Cardiac muscle cell (in vitro differentiated cells and primary cell): ENCODE results near the gene EMX1. TPM values are rescaled to one million over a fixed set of nuclear protein-coding genes. Genes with fewer than 3 reads are reported as not detected.

Experiments
- DNase-seq, 2 donors: peaks; one replicate each; pipeline versions ENCODE4 v3.0.0 to v3.0.0-alpha.2; 2010 to 2017; ENCODE audit warnings: low read depth in 1 of 2, low spot score in 1 of 2
- H3K27ac ChIP-seq: fragments of 200-600 bp; sonication (generic); 2 replicates; pipeline ENCODE4 v1.5.1; 2016
- H3K27me3 ChIP-seq: fragments of 200-600 bp; sonication (generic); 2 replicates; pipeline ENCODE4 v1.6.0; 2016; ENCODE audit warnings: control low read depth
- H3K36me3 ChIP-seq: fragments of 200-600 bp; sonication (generic); 2 replicates; pipeline ENCODE4 v1.5.1; 2016; ENCODE audit warnings: control low read depth
- H3K4me1 ChIP-seq: fragments of 200-600 bp; sonication (generic); 2 replicates; pipeline ENCODE4 v1.8.1; 2017; ENCODE audit warnings: low read depth, mild to moderate bottlenecking, mixed run types
- H3K4me3 ChIP-seq: fragments of 200-600 bp; sonication (generic); 2 replicates; pipeline ENCODE4 v1.5.1; 2016; ENCODE audit warnings: mild to moderate bottlenecking
- H3K9me3 ChIP-seq: fragments of 200-600 bp; sonication (generic); 2 replicates; pipeline ENCODE4 v1.5.1; 2017; ENCODE audit warnings: low read depth, mild to moderate bottlenecking, control low read depth
- CTCF ChIP-seq: IDR thresholded peaks from 2 replicates; pipeline ENCODE4 v1.5.1; 2012; ENCODE audit warnings: low read depth, mild to moderate bottlenecking, low read length
- polyA plus RNA-seq: library from polyadenylated mRNA; unstranded; fragments of >200 nt; fragmentation: Nextera tagmentation; extraction: Ambion mirVana; gene quantifications from 2 replicates; pipeline ENCODE4 v1.2.1, GENCODE V29; 2016
- total RNA-seq: library from RNA; depleted of rRNA; stranded (reverse); fragments of >200 nt; gene quantifications from 2 replicates; pipeline ENCODE4 v1.2.3, GENCODE V29; 2016

EMX1 gene
- total and polyA plus RNA-seq, 2 experiments from 2014 or later, result 0.24 TPM; not detected in 1

GRCh38 chr2:72953528-72953927 lies 36.2 kb downstream of the EMX1 start:
- peaks cover 69% of the 10 kb centered on the region for H3K27me3 ChIP-seq
- no peaks in the 10 kb centered on the region for H3K4me1 ChIP-seq
- H3K9me3 ChIP-seq, result no peaks in the 10 kb centered on the region
- no peak for TF ChIP-seq CTCF
- H3K27ac ChIP-seq, result no peak overlapping the region
- no peak overlapping the region for H3K4me3 ChIP-seq
- no peak for DNase-seq
- no peaks in the 10 kb centered on the region for H3K36me3 ChIP-seq

GRCh38 chr2:72953976-72954375 lies 36.7 kb downstream of the EMX1 start:
- Histone ChIP-seq H3K27me3 (peaks cover 73% of the 10 kb centered on the region), H3K27ac (no peak overlapping the region), H3K4me1 (no peaks in the 10 kb centered on the region), H3K9me3 (no peaks in the 10 kb centered on the region), H3K36me3 (no peaks in the 10 kb centered on the region), H3K4me3 (no peak overlapping the region)
- TF ChIP-seq CTCF, result no peak
- no peak for DNase-seq

DNA sequence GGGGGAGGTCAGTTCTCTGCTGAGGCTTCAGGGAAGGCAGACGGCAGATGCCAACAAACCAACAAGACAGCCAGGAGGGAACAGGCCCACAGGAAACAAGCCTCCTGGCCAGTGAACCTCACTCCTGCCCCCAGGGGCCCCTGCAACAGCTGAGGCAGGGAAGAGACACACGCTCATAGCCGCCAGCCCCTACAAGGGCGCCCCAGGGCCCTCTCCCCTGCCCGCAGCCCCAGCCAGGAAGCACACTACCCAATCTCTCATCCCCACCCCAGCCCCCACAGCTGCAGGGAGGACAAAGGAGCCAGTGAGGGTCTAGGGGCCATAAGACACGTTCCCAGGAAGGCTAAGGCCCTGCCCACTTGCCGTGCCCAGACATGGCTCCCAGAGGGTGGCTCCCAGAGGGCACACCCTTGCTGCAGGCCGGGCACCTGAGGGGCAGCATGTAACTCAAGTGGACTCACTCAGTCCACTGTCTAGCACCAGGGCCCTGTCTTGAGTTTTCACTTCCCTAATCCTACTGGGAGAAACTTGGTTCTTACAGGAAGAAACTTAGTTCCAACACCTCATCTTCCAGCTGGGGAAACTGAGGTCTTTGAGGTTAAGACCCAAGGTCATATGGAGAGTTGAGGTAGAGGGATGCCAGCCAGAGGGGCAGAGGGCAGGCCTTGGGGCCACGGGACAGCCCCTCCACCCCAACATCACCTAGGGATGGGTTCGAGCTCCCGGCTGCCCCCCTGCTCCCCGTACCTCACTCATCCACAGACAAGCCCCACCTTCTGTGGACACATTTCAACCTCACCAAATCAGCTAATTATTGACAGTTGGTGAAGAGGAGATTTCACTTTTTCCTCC lies 37.3 kb downstream of the EMX1 start:
- H3K27ac ChIP-seq, result no peak overlapping the region

DNA sequence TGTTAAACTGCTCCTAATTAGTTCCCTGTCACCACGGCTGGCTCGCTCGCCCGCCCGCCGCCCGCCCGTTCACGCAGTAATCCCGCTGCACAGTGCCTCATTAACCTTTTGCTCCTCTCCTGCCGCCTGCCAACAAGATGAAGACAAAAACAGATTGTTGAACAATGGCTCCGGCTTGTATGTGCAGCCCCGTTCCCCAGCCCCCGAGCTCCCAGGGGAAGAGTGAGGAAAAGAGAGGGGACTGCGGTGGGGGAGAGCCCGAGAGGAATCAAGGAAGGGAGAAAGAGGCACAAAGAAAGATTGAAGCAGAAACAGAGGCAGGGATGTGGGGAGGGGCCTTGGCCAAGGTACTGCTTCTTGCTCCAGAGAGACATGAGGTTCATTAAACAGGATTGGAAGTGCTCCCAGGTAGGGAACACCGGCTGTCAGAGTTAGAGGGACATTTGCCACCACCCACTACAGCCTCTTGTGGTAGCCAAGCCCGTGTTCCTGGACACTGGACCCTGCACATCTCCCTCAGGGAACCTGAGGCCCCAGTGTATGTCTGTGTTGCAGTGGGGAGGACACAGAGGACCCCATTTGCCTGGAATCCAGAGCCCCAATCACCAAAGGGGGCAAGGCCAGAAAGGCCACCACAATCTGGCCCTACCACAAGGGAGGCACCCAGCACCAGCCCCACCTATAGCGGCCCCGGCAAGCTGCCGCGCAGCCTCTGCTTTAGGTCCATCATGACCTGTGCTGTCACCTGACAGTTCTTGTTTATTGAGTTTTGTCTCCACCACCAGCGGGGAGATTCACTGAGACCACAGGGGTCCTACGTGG lies 38.1 kb downstream of the EMX1 start:
- Histone ChIP-seq H3K4me1 (no peaks in the 10 kb centered on the region), H3K4me3 (no peak overlapping the region), H3K27ac (no peak overlapping the region), H3K27me3 (peaks cover 83% of the 10 kb centered on the region), H3K36me3 (no peaks in the 10 kb centered on the region), H3K9me3 (no peaks in the 10 kb centered on the region)
- DNase-seq, result no peak
- TF ChIP-seq CTCF, result no peak

More for the DNA sequence above, 37.3 kb downstream of the EMX1 start:
- Histone ChIP-seq H3K9me3 (no peaks in the 10 kb centered on the region), H3K4me3 (no peak overlapping the region), H3K4me1 (no peaks in the 10 kb centered on the region), H3K36me3 (no peaks in the 10 kb centered on the region), H3K27me3 (peaks cover 80% of the 10 kb centered on the region)
- DNase-seq, result no peak
- no peak for TF ChIP-seq CTCF

DNA sequence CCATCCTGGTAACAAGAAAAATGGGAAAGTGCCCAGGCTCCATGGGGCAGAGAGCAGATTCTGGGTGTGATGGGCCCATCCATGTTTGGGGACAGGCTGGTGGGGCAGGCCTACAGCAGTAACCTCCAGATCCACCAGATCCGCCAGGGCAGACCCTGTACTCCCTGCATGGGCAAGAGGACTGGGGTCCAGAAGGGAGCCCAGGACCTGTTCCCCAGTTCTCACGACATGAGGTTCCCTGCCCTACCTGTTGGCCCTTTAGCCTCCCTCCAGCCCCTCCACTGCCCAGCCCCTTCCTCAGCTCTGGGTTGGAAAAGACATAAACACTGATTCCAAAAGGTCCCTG lies 38.7 kb downstream of the EMX1 start:
- no peak for DNase-seq
- H3K4me1 ChIP-seq, result no peaks in the 10 kb centered on the region

More for the DNA sequence above, 38.7 kb downstream of the EMX1 start:
- no peak overlapping the region for H3K27ac ChIP-seq
- no peaks in the 10 kb centered on the region for H3K36me3 ChIP-seq
- no peak overlapping the region for H3K4me3 ChIP-seq
- H3K9me3 ChIP-seq, result no peaks in the 10 kb centered on the region
- no peak for TF ChIP-seq CTCF
- peaks cover 84% of the 10 kb centered on the region for H3K27me3 ChIP-seq
